GM21367 (cell line): Measurements from ENCODE around the gene AUTS2.
"Not testable (repeated sequence)": the region's sequence is repeated elsewhere in the genome, so short reads cannot be mapped to it uniquely, and the experiment has no call there.

Experiments used
- ATAC-seq: cut with Tn5 transposase; IDR thresholded peaks from one replicate; pipeline ENCODE4 v1.9.1; 2021; ENCODE audit not compliant: unreplicated experiment

The AUTS2 gene

GRCh38 chr7:70579397-70580097 is 981.3 kb downstream of the AUTS2 start:
- no peak for ATAC-seq

GRCh38 chr7:70580161-70580560 is 981.9 kb downstream of the AUTS2 start:
- ATAC-seq = no peak

- no peak for ATAC-seq
Measured at GRCh38 chr7:70582927-70583895, 984.9 kb downstream of the AUTS2 start.

GRCh38 chr7:70583965-70584883 is 985.9 kb downstream of the AUTS2 start:
- no peak for ATAC-seq

GRCh38 chr7:70585071-70585470 is 986.8 kb downstream of the AUTS2 start:
- no peak for ATAC-seq

- ATAC-seq = no peak
Measured at GRCh38 chr7:70586822-70587221, 988.5 kb downstream of the AUTS2 start.

- ATAC-seq = no peak
Measured at GRCh38 chr7:70587739-70588138, 989.5 kb downstream of the AUTS2 start.

GRCh38 chr7:70588191-70588921 is 990.1 kb downstream of the AUTS2 start:
- no peak for ATAC-seq

- ATAC-seq = no peak
Measured at GRCh38 chr7:70589010-70589409, 990.7 kb downstream of the AUTS2 start.

GRCh38 chr7:70589590-70589989 is 991.3 kb downstream of the AUTS2 start:
- no peak for ATAC-seq

GRCh38 chr7:70590126-70590854 is 992.0 kb downstream of the AUTS2 start:
- no peak for ATAC-seq

- no peak for ATAC-seq
Measured at GRCh38 chr7:70591643-70592042, 993.4 kb downstream of the AUTS2 start.

- no peak for ATAC-seq
Measured at GRCh38 chr7:70592171-70592570, 993.9 kb downstream of the AUTS2 start.

- ATAC-seq = no peak
Measured at GRCh38 chr7:70594170-70594569, 995.9 kb downstream of the AUTS2 start.

GRCh38 chr7:70594885-70595284 is 996.6 kb downstream of the AUTS2 start:
- not testable (repeated sequence) for ATAC-seq

GRCh38 chr7:70595370-70595754 is 997.1 kb downstream of the AUTS2 start:
- no peak for ATAC-seq

GRCh38 chr7:70595755-70596597 is 997.7 kb downstream of the AUTS2 start:
- ATAC-seq = no peak

- no peak for ATAC-seq
Measured at GRCh38 chr7:70596598-70596913, 998.3 kb downstream of the AUTS2 start.

- ATAC-seq = no peak
Measured at GRCh38 chr7:70597066-70597465, 998.8 kb downstream of the AUTS2 start.
